Peyer's patch (tissue), 4 donors: ENCODE data around the gene TMEM52B. TPM values are rescaled to one million over a fixed set of nuclear protein-coding genes. Genes with fewer than 3 reads are reported as not detected.

Experiments
- DNase-seq, 3 donors: peaks; one replicate each; pipeline ENCODE4 v3.0.0-alpha.2; 2017 to 2019
- H3K27ac ChIP-seq, 4 donors: fragments of 200-600 bp; sonication (generic); one replicate each; pipeline ENCODE4 v1.5.1; 2016 to 2019
- H3K27me3 ChIP-seq, 2 donors: fragments of 200-600 bp; sonication (generic); one replicate each; pipeline ENCODE4 v1.5.1; 2019
- H3K36me3 ChIP-seq, 3 donors: fragments of 200-600 bp; sonication (generic); one replicate each; pipeline ENCODE4 v1.5.1; 2016 to 2019
- H3K4me1 ChIP-seq, 4 donors: fragments of 200-600 bp; sonication (generic); one replicate each; pipeline ENCODE4 v1.5.1; 2016 to 2019
- H3K4me3 ChIP-seq, 4 donors: fragments of 200-600 bp; sonication (generic); 1 replicate in 3 of 4; 2 replicates in 1 of 4; pipeline ENCODE4 v1.5.1; 2016 to 2019; ENCODE audit warnings: mild to moderate bottlenecking in 1 of 4
- H3K9me3 ChIP-seq, 4 donors: fragments of 200-600 bp; sonication (generic); one replicate each; pipeline ENCODE4 v1.5.1; 2016 to 2019; ENCODE audit warnings: mild to moderate bottlenecking in 1 of 4
- POLR2A ChIP-seq, 2 donors: fragments of 450-650 bp; IDR thresholded peaks; one replicate each; pipeline ENCODE4 v1.5.1; 2017; ENCODE audit warnings: antibody characterized with exemption in 2 of 2, mild to moderate bottlenecking in 2 of 2, moderate library complexity in 2 of 2
- total RNA-seq, 4 donors: library from RNA; depleted of rRNA; stranded (reverse); fragments of >200 nt; gene quantifications; one replicate each; pipeline ENCODE4 v1.1.0, GENCODE V29; 2016
- TF ChIP-seq, protein P1 (sequence below), 6 experiments: fragments of 450-650 bp in 4 of 6; fragments of 200-600 bp in 2 of 6; sonication (generic) in 1 of 6; IDR thresholded peaks; one replicate each; pipeline ENCODE4 v1.5.1; 2017 to 2019; ENCODE audit warnings: antibody characterized with exemption in 6 of 6, mild to moderate bottlenecking in 3 of 6, moderate library complexity in 1 of 6

The TMEM52B gene
- total RNA-seq, 4 donors from 2014 or later: not detected

DNA sequence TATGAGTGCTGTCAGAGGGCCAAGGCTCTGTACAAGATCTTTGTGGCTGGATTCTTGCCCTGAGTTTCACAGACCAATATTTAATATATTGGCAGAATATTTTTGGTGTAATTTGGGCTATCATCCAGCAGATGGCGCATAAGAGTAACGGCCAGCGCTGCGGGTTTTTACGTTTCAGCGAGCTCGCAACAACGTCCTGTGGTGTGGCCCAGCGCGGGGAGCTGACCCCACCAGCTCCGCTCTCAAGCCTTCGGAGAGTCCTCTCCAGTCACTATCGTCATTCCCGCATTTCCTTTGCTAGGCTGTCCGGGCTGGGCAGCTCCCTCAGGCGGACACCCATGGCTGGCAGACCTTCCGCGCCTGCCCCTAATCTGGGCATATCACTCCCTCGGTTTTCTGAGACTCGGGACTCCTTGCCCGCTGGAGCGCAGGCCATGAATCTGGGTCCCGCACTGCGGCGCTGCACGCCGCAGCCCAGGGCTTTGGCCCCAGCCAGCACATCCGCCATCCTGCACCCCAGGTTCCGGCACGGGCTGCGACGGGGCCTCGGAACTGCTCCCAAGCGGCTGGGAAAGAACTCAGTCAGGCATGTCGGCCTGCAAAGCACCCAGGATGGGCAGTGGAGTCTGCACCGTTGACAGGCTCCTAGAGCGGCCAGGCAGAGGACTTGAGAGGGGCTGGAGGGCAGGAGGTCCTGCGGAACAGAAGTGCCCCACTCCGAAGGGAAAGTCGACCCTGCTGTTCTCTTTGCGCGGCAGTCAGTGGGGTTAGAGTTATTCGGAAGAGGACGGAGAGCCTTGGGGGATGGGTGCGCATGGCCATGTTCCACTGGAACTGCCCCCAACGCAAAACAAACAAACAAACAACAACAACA is 25.3 kb upstream of the TMEM52B start:
- Histone ChIP-seq H3K27ac (peak overlapping the region in 3 of 4 donors; percentile 43 to 64 (median 44)), H3K4me1 (peaks cover 0 to 3% (median 0%) of the 10 kb centered on the region in 4 donors), H3K27me3 (no peaks in the 10 kb centered on the region), H3K36me3 (no peaks in the 10 kb centered on the region), H3K9me3 (no peaks in the 10 kb centered on the region), H3K4me3 (peak overlapping the region; percentile 31 to 69 (median 58))
- DNase-seq: peak; percentile 22 to 77 (median 75)
- TF ChIP-seq POLR2A (IDR thresholded peaks at IDR 0.05): no peak
- TF ChIP-seq, protein P1, sequence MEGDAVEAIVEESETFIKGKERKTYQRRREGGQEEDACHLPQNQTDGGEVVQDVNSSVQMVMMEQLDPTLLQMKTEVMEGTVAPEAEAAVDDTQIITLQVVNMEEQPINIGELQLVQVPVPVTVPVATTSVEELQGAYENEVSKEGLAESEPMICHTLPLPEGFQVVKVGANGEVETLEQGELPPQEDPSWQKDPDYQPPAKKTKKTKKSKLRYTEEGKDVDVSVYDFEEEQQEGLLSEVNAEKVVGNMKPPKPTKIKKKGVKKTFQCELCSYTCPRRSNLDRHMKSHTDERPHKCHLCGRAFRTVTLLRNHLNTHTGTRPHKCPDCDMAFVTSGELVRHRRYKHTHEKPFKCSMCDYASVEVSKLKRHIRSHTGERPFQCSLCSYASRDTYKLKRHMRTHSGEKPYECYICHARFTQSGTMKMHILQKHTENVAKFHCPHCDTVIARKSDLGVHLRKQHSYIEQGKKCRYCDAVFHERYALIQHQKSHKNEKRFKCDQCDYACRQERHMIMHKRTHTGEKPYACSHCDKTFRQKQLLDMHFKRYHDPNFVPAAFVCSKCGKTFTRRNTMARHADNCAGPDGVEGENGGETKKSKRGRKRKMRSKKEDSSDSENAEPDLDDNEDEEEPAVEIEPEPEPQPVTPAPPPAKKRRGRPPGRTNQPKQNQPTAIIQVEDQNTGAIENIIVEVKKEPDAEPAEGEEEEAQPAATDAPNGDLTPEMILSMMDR (IDR thresholded peaks at IDR 0.05): peak; percentile 46 to 90 (median 80)

DNA sequence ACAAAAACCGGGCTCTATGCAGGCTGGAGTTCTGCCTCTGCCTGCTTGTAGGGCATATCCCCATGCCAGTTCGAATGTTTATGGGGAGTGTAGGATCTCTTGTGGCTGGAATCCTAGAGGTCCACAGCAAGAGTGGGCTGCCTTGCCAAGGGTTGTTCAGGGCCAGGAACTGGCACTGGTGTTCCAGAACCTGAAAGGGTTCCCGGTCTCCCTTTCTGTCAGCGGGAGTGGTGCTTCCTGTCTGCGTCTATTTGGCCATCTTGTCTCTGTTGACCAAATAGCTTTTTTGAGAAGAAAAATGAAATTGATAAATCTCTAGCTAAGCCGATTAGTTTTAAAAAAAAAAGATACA is 24.7 kb upstream of the TMEM52B start:
- no peak for DNase-seq
- no peaks in the 10 kb centered on the region for H3K27me3 ChIP-seq
- H3K36me3 ChIP-seq: no peaks in the 10 kb centered on the region
- peaks cover 0 to 3% (median 0%) of the 10 kb centered on the region in 4 donors for H3K4me1 ChIP-seq
- peak overlapping the region in 2 of 4 donors; percentile 44 to 64 for H3K27ac ChIP-seq
- TF ChIP-seq, protein P1 (IDR thresholded peaks at IDR 0.05): no peak
- TF ChIP-seq POLR2A (IDR thresholded peaks at IDR 0.05): no peak
- no peaks in the 10 kb centered on the region for H3K9me3 ChIP-seq
- H3K4me3 ChIP-seq: peak overlapping the region in 3 of 4 donors; percentile 31 to 69 (median 60)

DNA sequence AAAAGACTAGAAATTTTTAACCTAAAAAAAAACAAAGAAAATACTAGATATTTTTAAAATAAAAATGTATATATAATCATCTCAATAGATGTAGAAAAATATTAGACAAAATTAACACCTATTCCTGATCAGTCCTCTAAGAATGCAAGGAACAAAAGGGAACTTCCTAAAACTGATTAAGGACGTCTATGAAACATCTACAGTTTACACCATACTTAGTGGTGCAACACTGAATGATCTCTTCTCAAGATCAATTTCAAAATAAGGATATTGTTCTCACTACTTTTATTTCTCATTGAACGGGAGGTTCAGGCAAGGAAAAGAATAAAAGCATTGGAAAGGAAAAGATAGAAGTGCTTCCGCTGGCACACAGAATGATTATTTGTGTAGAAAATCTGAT is 22.9 kb upstream of the TMEM52B start:
- H3K9me3 ChIP-seq: no peaks in the 10 kb centered on the region
- TF ChIP-seq POLR2A (IDR thresholded peaks at IDR 0.05): no peak
- TF ChIP-seq, protein P1 (IDR thresholded peaks at IDR 0.05): no peak
- no peak overlapping the region for H3K4me3 ChIP-seq
- no peaks in the 10 kb centered on the region for H3K27me3 ChIP-seq
- H3K4me1 ChIP-seq: peaks cover 0 to 3% (median 0%) of the 10 kb centered on the region in 4 donors
- no peaks in the 10 kb centered on the region for H3K36me3 ChIP-seq
- H3K27ac ChIP-seq: no peak overlapping the region
- no peak for DNase-seq

DNA sequence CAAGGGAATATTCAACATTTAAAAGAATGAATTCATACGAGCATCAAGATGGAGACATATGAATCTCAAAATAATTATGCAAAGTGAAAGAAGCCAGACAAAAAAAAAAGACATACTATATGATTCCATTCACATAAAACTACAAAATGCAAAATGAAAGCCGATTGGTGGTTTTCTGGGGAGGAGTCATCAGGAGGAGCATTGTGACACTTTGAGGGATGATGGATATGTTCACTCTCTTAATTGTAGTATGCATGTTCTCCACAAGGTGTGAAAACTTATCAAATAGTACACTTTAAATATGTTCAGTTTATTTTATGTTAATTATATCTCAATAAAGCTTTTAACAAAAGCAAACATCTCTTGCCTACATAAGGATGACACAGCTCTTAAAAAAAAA is 20.4 kb upstream of the TMEM52B start:
- H3K4me3 ChIP-seq: no peak overlapping the region
- no peak overlapping the region for H3K27ac ChIP-seq
- H3K4me1 ChIP-seq: peaks cover 0 to 3% (median 0%) of the 10 kb centered on the region in 4 donors
- H3K27me3 ChIP-seq: no peaks in the 10 kb centered on the region
- TF ChIP-seq, protein P1 (IDR thresholded peaks at IDR 0.05): peak in 1 of 6 experiments; percentile 13
- no peak for TF ChIP-seq POLR2A (IDR thresholded peaks at IDR 0.05)
- H3K36me3 ChIP-seq: no peaks in the 10 kb centered on the region
- H3K9me3 ChIP-seq: no peaks in the 10 kb centered on the region
- DNase-seq: no peak

DNA sequence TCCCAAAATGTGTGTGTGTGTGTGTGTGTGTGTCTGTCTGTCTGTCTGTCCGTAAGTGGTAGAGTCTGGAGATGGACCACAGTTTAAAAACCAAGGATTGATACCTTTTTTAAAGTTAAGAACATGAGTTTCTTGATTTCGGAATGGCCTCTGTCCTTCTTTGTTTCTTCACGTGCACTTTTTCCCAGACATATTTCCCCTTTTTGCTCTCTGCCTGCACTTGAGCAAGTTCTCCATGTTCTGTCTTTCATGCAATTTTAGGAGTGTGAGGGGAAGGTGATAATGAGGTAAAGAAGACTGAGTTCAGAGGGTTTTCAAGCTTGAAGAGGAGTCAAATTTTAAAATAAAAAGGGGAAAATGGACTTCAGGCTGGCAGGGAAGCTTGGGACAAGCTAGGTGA is 19.6 kb upstream of the TMEM52B start:
- Histone ChIP-seq H3K4me1 (no peaks in the 10 kb centered on the region), H3K27me3 (no peaks in the 10 kb centered on the region), H3K27ac (no peak overlapping the region), H3K4me3 (no peak overlapping the region), H3K36me3 (no peaks in the 10 kb centered on the region), H3K9me3 (no peaks in the 10 kb centered on the region)
- no peak for DNase-seq
- TF ChIP-seq, protein P1 (IDR thresholded peaks at IDR 0.05): no peak
- no peak for TF ChIP-seq POLR2A (IDR thresholded peaks at IDR 0.05)
